GM19452 (cell line): ENCODE measurements around the gene PTGES3L.

Source experiments
- ATAC-seq: cut with Tn5 transposase; IDR thresholded peaks from one replicate; pipeline ENCODE4 v1.9.1; 2021; ENCODE audit not compliant: unreplicated experiment

PTGES3L gene

GRCh38 chr17:42979511-42980273 lies at the start of gene PTGES3L:
TSS of gene PTGES3L (minus strand) at chr17:42980080. CDS start at chr17:42980053, 27 bp downstream.
- peak; percentile 11 for ATAC-seq

- no peak for ATAC-seq
Observed at GRCh38 chr17:43028221-43028861, 48.5 kb upstream of the PTGES3L start.

- no peak for ATAC-seq
Observed at GRCh38 chr17:43027091-43028032, 47.5 kb upstream of the PTGES3L start.

GRCh38 chr17:43026595-43026994 lies 46.7 kb upstream of the PTGES3L start:
- no peak for ATAC-seq

- no peak for ATAC-seq
Observed at GRCh38 chr17:43025766-43026537, 46.1 kb upstream of the PTGES3L start.

- ATAC-seq = no peak
Observed at GRCh38 chr17:43025290-43025657, 45.4 kb upstream of the PTGES3L start.

GRCh38 chr17:43024407-43025289 lies 44.8 kb upstream of the PTGES3L start, which contains the start of gene RND2:
TSS of gene RND2 (plus strand) at chr17:43025231. CDS start at chr17:43025348, 117 bp downstream.
- no peak for ATAC-seq

- no peak for ATAC-seq
Observed at GRCh38 chr17:43021741-43022512, 42.0 kb upstream of the PTGES3L start, which contains the start of gene VAT1. TSS of gene VAT1 (minus strand) at chr17:43022385. CDS start at chr17:43022322, 63 bp downstream.

- ATAC-seq = no peak
Observed at GRCh38 chr17:43020789-43021740, 41.2 kb upstream of the PTGES3L start.

GRCh38 chr17:43020030-43020621 lies 40.2 kb upstream of the PTGES3L start:
- ATAC-seq = no peak

- ATAC-seq = no peak
Observed at GRCh38 chr17:43019418-43019817, 39.5 kb upstream of the PTGES3L start.

- no peak for ATAC-seq
Observed at GRCh38 chr17:43018932-43019331, 39.1 kb upstream of the PTGES3L start.

GRCh38 chr17:43018008-43018853 lies 38.4 kb upstream of the PTGES3L start:
- no peak for ATAC-seq

- no peak for ATAC-seq
Observed at GRCh38 chr17:43016216-43016615, 36.3 kb upstream of the PTGES3L start.

GRCh38 chr17:43015579-43015978 lies 35.7 kb upstream of the PTGES3L start:
- no peak for ATAC-seq
